Measurements from ENCODE around the gene HPSE2. TPM values are rescaled to one million over a fixed set of nuclear protein-coding genes. Genes with fewer than 3 reads are reported as not detected.

HPSE2 gene
- total RNA-seq, 1 experiment from 2014 or later: 0.05 TPM

DNA sequence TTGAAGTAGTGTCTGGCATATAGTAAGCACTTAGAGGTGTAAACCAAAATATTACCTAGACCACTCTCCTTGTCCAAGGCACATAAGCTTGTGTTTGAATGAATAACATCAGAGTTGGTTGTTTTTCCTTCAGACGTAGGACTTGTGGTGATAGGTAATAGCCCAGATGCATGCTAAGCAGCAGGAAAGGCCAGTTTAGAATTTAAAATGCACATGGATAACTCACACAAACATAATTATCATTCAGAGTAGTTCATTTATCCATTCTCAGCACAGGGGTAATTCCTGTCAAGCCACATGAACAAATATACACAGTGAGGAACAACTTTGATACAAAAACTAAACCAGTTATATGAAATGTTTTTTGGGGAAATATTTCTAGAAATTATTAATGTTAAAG is 607.9 kb downstream of the HPSE2 start:
- Histone ChIP-seq H3K4me1 (ENCODE audit: control insufficient read depth in 1 of 2, insufficient read depth in 2 of 2, low read length in 2 of 2) (no peaks in the 10 kb centered on the region), H3K36me3 (ENCODE audit: control insufficient read depth in 1 of 2, insufficient read depth in 2 of 2, low read length in 2 of 2) (no peaks in the 10 kb centered on the region), H3K79me2 (ENCODE audit: insufficient read depth, low read length) (no peaks in the 10 kb centered on the region), H3K4me2 (ENCODE audit: low read length) (no peak overlapping the region), H3K9me2 (ENCODE audit: insufficient read depth) (no peaks in the 10 kb centered on the region), H3K4me3 (replicated peaks in 1 of 2; ENCODE audit: low read depth in 1 of 2, low read length in 2 of 2) (no peak overlapping the region), H3K27me3 (ENCODE audit: insufficient read depth, low read length) (peaks cover 24% of the 10 kb centered on the region), H4K20me1 (ENCODE audit: insufficient read depth) (no peaks in the 10 kb centered on the region), H2AFZ (ENCODE audit: low read depth, low read length, poor library complexity, severe bottlenecking) (no peak overlapping the region), H3K27ac (ENCODE audit: low read depth, low read length) (no peak overlapping the region), H3K9ac (ENCODE audit: low read length) (no peak overlapping the region), H3K9me3 (ENCODE audit: control insufficient read depth in 1 of 2, insufficient read depth in 1 of 2, low read depth in 1 of 2, low read length in 2 of 2) (no peaks in the 10 kb centered on the region)
- no TSS peak for BruUV-seq (replicated peaks)
- intact Hi-C loops (cut with micrococcal nuclease): loop anchor here (5.0 kb wide), 1 partner anchor 35 kb away; no protein-coding TSS in a partner anchor
- TF ChIP-seq CTCF (IDR thresholded peaks at IDR 0.05 in 2 of 3, conservative IDR thresholded peaks at IDR 0.05 in 1 of 3; ENCODE audit: borderline replicate concordance in 1 of 3, insufficient read depth in 1 of 3, low read depth in 2 of 3, low read length in 2 of 3): no peak
- TF ChIP-seq, protein P1, sequence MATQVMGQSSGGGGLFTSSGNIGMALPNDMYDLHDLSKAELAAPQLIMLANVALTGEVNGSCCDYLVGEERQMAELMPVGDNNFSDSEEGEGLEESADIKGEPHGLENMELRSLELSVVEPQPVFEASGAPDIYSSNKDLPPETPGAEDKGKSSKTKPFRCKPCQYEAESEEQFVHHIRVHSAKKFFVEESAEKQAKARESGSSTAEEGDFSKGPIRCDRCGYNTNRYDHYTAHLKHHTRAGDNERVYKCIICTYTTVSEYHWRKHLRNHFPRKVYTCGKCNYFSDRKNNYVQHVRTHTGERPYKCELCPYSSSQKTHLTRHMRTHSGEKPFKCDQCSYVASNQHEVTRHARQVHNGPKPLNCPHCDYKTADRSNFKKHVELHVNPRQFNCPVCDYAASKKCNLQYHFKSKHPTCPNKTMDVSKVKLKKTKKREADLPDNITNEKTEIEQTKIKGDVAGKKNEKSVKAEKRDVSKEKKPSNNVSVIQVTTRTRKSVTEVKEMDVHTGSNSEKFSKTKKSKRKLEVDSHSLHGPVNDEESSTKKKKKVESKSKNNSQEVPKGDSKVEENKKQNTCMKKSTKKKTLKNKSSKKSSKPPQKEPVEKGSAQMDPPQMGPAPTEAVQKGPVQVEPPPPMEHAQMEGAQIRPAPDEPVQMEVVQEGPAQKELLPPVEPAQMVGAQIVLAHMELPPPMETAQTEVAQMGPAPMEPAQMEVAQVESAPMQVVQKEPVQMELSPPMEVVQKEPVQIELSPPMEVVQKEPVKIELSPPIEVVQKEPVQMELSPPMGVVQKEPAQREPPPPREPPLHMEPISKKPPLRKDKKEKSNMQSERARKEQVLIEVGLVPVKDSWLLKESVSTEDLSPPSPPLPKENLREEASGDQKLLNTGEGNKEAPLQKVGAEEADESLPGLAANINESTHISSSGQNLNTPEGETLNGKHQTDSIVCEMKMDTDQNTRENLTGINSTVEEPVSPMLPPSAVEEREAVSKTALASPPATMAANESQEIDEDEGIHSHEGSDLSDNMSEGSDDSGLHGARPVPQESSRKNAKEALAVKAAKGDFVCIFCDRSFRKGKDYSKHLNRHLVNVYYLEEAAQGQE (IDR thresholded peaks at IDR 0.05; ENCODE audit: low read depth): no peak
- no peak for TF ChIP-seq YY1 (IDR thresholded peaks at IDR 0.05; ENCODE audit: extremely low read depth, insufficient replicate concordance, low read depth, low read length)
- no peak for TF ChIP-seq JUND (IDR thresholded peaks at IDR 0.05)
- TF ChIP-seq SIN3A (IDR thresholded peaks at IDR 0.05; ENCODE audit: low read depth): no peak
- TF ChIP-seq POLR2AphosphoS5 (IDR thresholded peaks at IDR 0.05; ENCODE audit: low read depth, low read length): no peak
- TF ChIP-seq, protein P2, sequence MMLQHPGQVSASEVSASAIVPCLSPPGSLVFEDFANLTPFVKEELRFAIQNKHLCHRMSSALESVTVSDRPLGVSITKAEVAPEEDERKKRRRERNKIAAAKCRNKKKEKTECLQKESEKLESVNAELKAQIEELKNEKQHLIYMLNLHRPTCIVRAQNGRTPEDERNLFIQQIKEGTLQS (IDR thresholded peaks at IDR 0.05): no peak
- TF ChIP-seq EZH2phosphoT487 (IDR thresholded peaks at IDR 0.05; ENCODE audit: borderline replicate concordance): no peak
- no peak for TF ChIP-seq EZH2 (IDR thresholded peaks at IDR 0.05)
- TF ChIP-seq POLR2A (IDR thresholded peaks at IDR 0.05; ENCODE audit: borderline replicate concordance, extremely low read depth, insufficient read depth, insufficient read length): no peak
- TF ChIP-seq FOSL1 (IDR thresholded peaks at IDR 0.05; ENCODE audit: low read depth): no peak
- TF ChIP-seq ZBTB33 (IDR thresholded peaks at IDR 0.05; ENCODE audit: extremely low read depth, insufficient replicate concordance, low read length): no peak
- no peak for TF ChIP-seq ZNF274 (IDR thresholded peaks at IDR 0.05; ENCODE audit: low read depth, low read length)
- TF ChIP-seq, protein P3, sequence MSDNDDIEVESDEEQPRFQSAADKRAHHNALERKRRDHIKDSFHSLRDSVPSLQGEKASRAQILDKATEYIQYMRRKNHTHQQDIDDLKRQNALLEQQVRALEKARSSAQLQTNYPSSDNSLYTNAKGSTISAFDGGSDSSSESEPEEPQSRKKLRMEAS (IDR thresholded peaks at IDR 0.05): no peak
- TF ChIP-seq EGR1 (IDR thresholded peaks at IDR 0.05; ENCODE audit: low read depth): no peak
- ATAC-seq: no peak
- DNase-seq (ENCODE audit: low read depth, low spot score): no peak
- ChIA-PET POLR2A (no interaction called here), CTCF (no interaction called here), RAD21 (ENCODE audit: low non-redundant PET in 1 of 2, low total read pairs in 2 of 2, uncharacterized antibody in 2 of 2, unreplicated experiment in 2 of 2) (no interaction called here)

Measured in HCT116 (cell line).